HEK293T (cell line): ENCODE data around the gene RYR1.
A peak's percentile ranks its signal among the peaks of the same experiment; 100 is the strongest.

Experiments used
- CTCF ChIA-PET: fragments of 350-600 bp; formaldehyde crosslinking; extraction: SDS; loops from one replicate; lab custom pipeline; 2021; ENCODE audit warnings: antibody characterized with exemption, inconsistent platforms; lab: Yijun Ruan, JAX
- POLR2A ChIA-PET: fragments of 350-600 bp; formaldehyde crosslinking; extraction: SDS; loops from one replicate; lab custom pipeline; 2020; ENCODE audit warnings: antibody characterized with exemption, inconsistent platforms; lab: Yijun Ruan, JAX
- DNase-seq: peaks from one replicate; pipeline ENCODE4 v3.0.0; 2012; ENCODE audit warnings: mixed read lengths; ENCODE audit errors: extremely low spot score
- ARNT ChIP-seq: fragments of 450-650 bp; IDR thresholded peaks from 2 replicates; pipeline ENCODE4 v1.6.1; 2017; ENCODE audit warnings: mild to moderate bottlenecking
- BHLHE40 ChIP-seq: fragments of 450-650 bp; IDR thresholded peaks from 2 replicates; pipeline ENCODE4 v1.6.1; 2016; ENCODE audit warnings: mild to moderate bottlenecking, moderate library complexity, borderline replicate concordance
- CTBP1 ChIP-seq: fragments of 450-650 bp; IDR thresholded peaks from 2 replicates; pipeline ENCODE4 v1.6.1; 2016; ENCODE audit warnings: borderline replicate concordance
- ELF4 ChIP-seq: fragments of 450-650 bp; IDR thresholded peaks from 2 replicates; pipeline ENCODE4 v1.6.1; 2017; ENCODE audit warnings: antibody characterized with exemption
- FOXA1 ChIP-seq: fragments of 450-650 bp; IDR thresholded peaks from 2 replicates; pipeline ENCODE4 v1.6.1; 2016; ENCODE audit warnings: mild to moderate bottlenecking
- FOXK2 ChIP-seq: fragments of 450-650 bp; IDR thresholded peaks from 2 replicates; pipeline ENCODE4 v1.6.1; 2016; ENCODE audit warnings: mild to moderate bottlenecking
- FOXM1 ChIP-seq: fragments of 450-650 bp; IDR thresholded peaks from 2 replicates; pipeline ENCODE4 v1.6.1; 2017; ENCODE audit warnings: mild to moderate bottlenecking, borderline replicate concordance
- HDGF ChIP-seq: fragments of 450-650 bp; IDR thresholded peaks from 2 replicates; pipeline ENCODE4 v1.6.1; 2017; ENCODE audit warnings: antibody characterized with exemption, borderline replicate concordance
- L3MBTL2 ChIP-seq: fragments of 450-650 bp; conservative IDR thresholded peaks from 2 replicates; pipeline ENCODE4 v1.6.1; 2016; ENCODE audit warnings: mild to moderate bottlenecking
- LEF1 ChIP-seq: fragments of 450-650 bp; IDR thresholded peaks from 2 replicates; pipeline ENCODE4 v1.6.1; 2017; ENCODE audit warnings: mild to moderate bottlenecking, borderline replicate concordance
- NFRKB ChIP-seq: fragments of 450-650 bp; IDR thresholded peaks from 2 replicates; pipeline ENCODE4 v1.6.1; 2016; ENCODE audit warnings: mild to moderate bottlenecking, moderate library complexity
- SP1 ChIP-seq: fragments of 450-650 bp; IDR thresholded peaks from 2 replicates; pipeline ENCODE4 v1.6.1; 2017
- SUZ12 ChIP-seq: fragments of 450-650 bp; IDR thresholded peaks from 2 replicates; pipeline ENCODE4 v1.6.1; 2016; ENCODE audit warnings: mild to moderate bottlenecking
- TARDBP ChIP-seq: fragments of 450-650 bp; IDR thresholded peaks from 2 replicates; pipeline ENCODE4 v1.6.1; 2016
- ZNF384 ChIP-seq: fragments of 450-650 bp; IDR thresholded peaks from 2 replicates; pipeline ENCODE4 v1.6.1; 2016
- TF ChIP-seq, protein P1 (sequence below): fragments of 450-650 bp; IDR thresholded peaks from 2 replicates; pipeline ENCODE4 v1.6.1; 2016

Gene RYR1

DNA sequence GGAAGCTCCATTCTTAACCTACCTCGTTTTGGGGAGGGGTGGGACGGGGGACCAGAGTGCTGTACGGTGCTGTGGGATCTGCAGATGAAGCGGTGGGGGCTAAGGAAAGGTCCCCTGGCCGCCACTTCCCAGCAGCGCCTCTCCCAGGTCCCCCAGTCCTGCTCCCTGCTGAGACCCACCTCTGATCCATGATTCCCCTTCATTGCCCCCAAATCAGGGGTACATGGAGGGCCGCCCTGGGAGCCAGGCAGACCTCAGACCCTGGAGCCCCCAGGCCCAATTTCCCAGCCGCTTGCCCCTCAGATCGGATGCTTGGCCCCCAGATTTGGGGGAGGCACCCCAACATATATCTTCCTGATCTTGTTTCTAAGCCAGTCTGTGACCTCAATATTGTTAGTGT lies 34.4 kb upstream of the RYR1 start:
- TF ChIP-seq FOXK2: no peak
- TF ChIP-seq ARNT: no peak
- TF ChIP-seq HDGF: no peak
- no peak for TF ChIP-seq L3MBTL2
- TF ChIP-seq ELF4: no peak
- DNase-seq: no peak
- ChIA-PET POLR2A (no interaction called here), CTCF (no interaction called here)

DNA sequence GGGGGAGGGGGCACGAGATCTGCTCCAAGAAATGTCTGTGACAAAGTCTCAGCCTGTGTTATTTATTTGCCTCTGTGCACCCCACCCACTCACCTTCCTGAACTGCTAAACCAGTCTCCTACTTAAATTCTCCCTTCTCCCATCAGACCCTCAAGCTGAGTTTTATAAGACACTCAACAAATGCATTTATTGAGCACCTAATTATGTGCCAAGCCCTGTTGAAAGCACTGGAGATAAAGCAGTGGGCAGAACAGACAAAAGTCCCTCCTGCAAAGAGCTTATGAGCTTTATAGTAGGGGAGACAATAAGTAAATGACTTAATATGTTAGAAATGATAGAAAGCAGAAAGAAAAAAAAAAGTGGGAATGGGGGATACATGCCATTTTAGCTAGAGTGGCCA lies 34.0 kb upstream of the RYR1 start:
- no peak for DNase-seq
- ChIA-PET POLR2A (no interaction called here), CTCF (no interaction called here)
- TF ChIP-seq HDGF (no peak), SUZ12 (no peak), L3MBTL2 (no peak), ARNT (no peak), FOXK2 (no peak), CTBP1 (no peak), ELF4 (no peak), ZNF384 (no peak), SP1 (no peak), LEF1 (no peak), NFRKB (no peak), FOXA1 (no peak), TARDBP (no peak), FOXM1 (no peak), BHLHE40 (no peak)
- TF ChIP-seq, protein P1, sequence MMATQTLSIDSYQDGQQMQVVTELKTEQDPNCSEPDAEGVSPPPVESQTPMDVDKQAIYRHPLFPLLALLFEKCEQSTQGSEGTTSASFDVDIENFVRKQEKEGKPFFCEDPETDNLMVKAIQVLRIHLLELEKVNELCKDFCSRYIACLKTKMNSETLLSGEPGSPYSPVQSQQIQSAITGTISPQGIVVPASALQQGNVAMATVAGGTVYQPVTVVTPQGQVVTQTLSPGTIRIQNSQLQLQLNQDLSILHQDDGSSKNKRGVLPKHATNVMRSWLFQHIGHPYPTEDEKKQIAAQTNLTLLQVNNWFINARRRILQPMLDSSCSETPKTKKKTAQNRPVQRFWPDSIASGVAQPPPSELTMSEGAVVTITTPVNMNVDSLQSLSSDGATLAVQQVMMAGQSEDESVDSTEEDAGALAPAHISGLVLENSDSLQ: no peak

DNA sequence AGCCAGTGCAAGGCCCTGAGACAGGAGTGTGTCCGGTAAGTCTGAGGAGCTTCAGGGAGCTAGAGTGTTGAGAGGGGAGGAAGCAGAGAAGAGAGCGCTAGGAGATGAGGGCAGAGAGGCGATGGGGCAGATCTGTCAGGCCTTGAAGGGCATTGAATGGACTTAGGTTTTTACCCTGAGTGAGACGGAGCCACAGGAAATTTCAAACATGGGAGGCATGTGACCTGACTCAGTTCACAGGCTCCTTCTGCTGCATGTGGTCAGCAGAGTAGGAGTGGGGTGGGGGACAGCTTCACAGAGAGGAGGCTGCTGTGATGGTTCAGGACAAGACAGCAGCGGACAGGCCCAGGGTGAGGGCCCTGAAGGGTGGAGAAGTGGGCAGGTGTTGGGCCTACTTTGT lies 33.1 kb upstream of the RYR1 start:
- TF ChIP-seq ZNF384: no peak
- no peak for TF ChIP-seq CTBP1
- TF ChIP-seq, protein P1: no peak
- TF ChIP-seq FOXM1: no peak
- no peak for TF ChIP-seq SUZ12
- TF ChIP-seq NFRKB: no peak
- TF ChIP-seq HDGF: no peak
- no peak for TF ChIP-seq ELF4
- no peak for TF ChIP-seq FOXK2
- no peak for TF ChIP-seq LEF1
- ChIA-PET POLR2A (no interaction called here), CTCF (no interaction called here)
- no peak for DNase-seq

DNA sequence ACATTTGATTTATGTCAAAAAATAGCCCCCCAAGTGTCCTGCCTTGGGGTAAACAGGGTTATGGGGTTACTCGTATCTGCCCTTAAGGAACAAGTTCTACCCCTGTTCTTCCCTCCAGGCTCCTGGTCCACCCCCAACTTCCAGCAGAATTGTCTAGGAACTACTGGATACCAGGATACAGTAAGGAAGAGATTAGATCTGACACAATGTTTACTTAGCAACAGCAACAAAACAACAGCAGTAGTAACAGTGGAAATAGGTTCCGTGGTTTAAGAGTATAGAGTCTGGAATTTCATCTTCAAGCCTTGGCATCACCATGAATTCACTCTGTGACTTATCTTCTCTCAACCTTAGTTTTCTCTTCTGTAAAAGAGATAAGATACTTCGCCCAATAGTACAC lies 32.3 kb upstream of the RYR1 start:
- ChIA-PET POLR2A (no interaction called here), CTCF (no interaction called here)
- no peak for DNase-seq
- TF ChIP-seq BHLHE40 (no peak), TARDBP (no peak), CTBP1 (no peak), LEF1 (no peak), HDGF (no peak), NFRKB (no peak), FOXK2 (no peak), FOXM1 (no peak)
- TF ChIP-seq, protein P1: no peak

DNA sequence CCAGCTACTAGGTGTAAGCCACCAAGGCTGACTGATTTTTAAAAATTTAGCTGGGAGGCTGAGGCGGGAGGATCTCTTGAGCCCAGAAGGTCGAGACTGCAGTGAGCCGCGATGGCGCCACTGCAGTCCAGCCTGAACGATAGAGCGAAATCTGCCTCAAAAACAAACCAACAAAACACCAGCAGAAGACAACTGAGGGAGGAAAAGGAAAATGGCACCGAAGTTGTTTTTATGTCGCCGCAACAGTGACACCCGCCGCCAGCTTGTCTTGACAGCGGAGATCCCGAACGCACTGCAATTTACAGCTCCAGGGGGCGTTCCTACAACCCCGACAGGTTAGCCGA lies 30.9 kb upstream of the RYR1 start:
- ChIA-PET CTCF (interaction anchor here (0.6 to 1.7 kb wide), 18 partner anchors 8 to 486 kb away, joined by 3 to 11 read pairs (median 4); partner anchors contain the start of genes GGN and MAP4K1), POLR2A (interaction anchor here (0.6 to 2.8 kb wide), 14 partner anchors 10 to 936 kb away, joined by 3 to 23 read pairs (median 4); partner anchors contain the start of genes ACTN4, CATSPERG, EIF3K and GGN)
- no peak for DNase-seq
- TF ChIP-seq HDGF (no peak), FOXK2 (no peak), NFRKB (no peak), FOXM1 (no peak), SP1 (no peak), ARNT (no peak), BHLHE40 (no peak)
- TF ChIP-seq, protein P1: peak; percentile 79

DNA sequence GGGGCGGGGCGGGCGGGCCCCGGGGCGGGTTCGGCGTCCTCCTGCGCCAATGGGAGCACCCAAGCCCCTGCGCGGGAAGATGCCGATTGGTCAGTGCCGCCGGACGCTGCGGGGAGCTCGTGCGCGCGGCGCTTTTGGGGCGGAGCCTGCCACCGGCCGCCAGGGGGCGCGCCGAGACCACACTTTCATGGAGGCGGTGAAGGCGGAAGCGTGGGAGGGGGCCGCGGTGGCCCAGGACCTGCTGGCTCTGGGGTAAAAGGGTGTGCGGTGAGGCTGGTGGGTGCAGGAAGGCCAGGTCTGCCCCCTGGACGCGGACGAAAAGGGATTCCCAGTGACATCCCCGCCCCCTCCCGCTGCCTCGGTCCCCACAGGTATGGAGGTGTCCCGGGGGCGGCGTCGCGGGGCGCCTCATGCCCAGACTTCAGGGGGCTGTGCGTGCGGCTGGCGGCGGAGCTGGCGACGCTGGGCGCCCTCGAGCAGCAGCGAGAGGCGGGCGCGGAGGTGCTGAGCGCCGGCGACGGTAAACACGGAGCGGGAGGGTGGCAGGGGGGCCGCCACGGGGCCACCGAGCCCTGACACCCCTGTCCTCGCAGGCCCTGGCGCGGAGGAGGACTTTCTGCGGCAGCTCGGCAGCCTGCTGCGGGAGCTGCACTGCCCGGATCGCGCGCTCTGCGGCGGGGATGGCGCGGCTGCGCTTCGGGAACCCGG lies 30.4 kb upstream of the RYR1 start, which contains the start of gene FAM98C:
FAM98C (plus strand) TSS at position 127 of the 708 bp plus-strand sequence; CDS start at position 188, 61 bp downstream.
- TF ChIP-seq ARNT (no peak), FOXM1 (peak; percentile 25; the same call in 1 of the 2 replicates), NFRKB (no peak), ELF4 (peak; percentile 30; the same call in 1 of the 2 replicates), SP1 (peak; percentile 71), L3MBTL2 (peak; percentile 67), TARDBP (no peak), CTBP1 (no peak), BHLHE40 (no peak)
- TF ChIP-seq, protein P1: no peak
- POLR2A ChIA-PET: interaction anchor here (0.6 to 2.8 kb wide), 15 partner anchors 10 to 936 kb away, joined by 3 to 23 read pairs (median 4); partner anchors contain the start of genes ACTN4, CATSPERG, EIF3K and GGN
- peak; percentile 99 for DNase-seq
- CTCF ChIA-PET: interaction anchor here (0.6 to 1.7 kb wide), 20 partner anchors 8 to 527 kb away, joined by 3 to 11 read pairs (median 4); partner anchors contain the start of genes GGN, MAP4K1, MRPS12 and SARS2
